ENCODE measurements around the gene SUSD5.

GRCh38 chr3:33139996-33140395 is 78.6 kb downstream of the SUSD5 start:
- TF ChIP-seq POLR2A (IDR thresholded peaks at IDR 0.05) (no peak), CTCF (IDR thresholded peaks at IDR 0.05) (no peak)
